Mammary epithelial cell (primary cell): ENCODE data around the gene TAS2R60.

ENCODE experiments used
- EZH2 ChIP-seq: IDR thresholded peaks from 2 replicates; pipeline ENCODE4 v1.6.1; 2012; ENCODE audit warnings: low read length, inconsistent platforms, borderline replicate concordance
- TF ChIP-seq, protein P1 (sequence below), 2 donors: IDR thresholded peaks in 1 of 2; conservative IDR thresholded peaks in 1 of 2; 2 replicates each; pipeline ENCODE4 v1.5.1; 2011 to 2012; ENCODE audit warnings: inconsistent platforms in 2 of 2, low read length in 2 of 2, mild to moderate bottlenecking in 2 of 2, control low read depth in 1 of 2, low read depth in 1 of 2; ENCODE audit not compliant: insufficient read depth in 1 of 2; ENCODE audit errors: extremely low read depth in 1 of 2

DNA sequence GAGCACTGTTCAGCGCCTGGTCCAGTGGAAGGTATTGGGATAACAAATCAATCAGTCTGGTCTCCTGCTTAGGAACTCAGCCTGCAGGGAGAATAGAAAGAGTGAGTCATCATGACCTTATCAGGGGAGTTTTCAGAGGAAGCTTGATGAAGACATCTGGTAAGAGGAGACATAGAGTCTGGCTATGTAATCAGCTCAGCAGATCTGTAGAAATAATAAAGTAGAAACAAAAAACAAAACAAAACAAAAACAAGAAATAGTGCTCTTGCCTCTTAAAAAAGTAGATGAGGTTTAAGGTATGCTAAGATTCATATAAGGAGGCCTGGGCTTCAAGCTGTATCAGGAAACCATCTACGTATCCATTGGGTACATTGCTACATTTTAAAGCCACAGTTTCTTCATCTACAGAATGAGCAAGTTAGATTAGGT lies 48.8 kb downstream of the TAS2R60 start:
- TF ChIP-seq, protein P1, sequence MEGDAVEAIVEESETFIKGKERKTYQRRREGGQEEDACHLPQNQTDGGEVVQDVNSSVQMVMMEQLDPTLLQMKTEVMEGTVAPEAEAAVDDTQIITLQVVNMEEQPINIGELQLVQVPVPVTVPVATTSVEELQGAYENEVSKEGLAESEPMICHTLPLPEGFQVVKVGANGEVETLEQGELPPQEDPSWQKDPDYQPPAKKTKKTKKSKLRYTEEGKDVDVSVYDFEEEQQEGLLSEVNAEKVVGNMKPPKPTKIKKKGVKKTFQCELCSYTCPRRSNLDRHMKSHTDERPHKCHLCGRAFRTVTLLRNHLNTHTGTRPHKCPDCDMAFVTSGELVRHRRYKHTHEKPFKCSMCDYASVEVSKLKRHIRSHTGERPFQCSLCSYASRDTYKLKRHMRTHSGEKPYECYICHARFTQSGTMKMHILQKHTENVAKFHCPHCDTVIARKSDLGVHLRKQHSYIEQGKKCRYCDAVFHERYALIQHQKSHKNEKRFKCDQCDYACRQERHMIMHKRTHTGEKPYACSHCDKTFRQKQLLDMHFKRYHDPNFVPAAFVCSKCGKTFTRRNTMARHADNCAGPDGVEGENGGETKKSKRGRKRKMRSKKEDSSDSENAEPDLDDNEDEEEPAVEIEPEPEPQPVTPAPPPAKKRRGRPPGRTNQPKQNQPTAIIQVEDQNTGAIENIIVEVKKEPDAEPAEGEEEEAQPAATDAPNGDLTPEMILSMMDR (conservative IDR thresholded peaks at IDR 0.05 in 1 of 2, IDR thresholded peaks at IDR 0.05 in 1 of 2; ENCODE audit: extremely low read depth in 1 of 2, insufficient read depth in 1 of 2, low read depth in 1 of 2, low read length in 2 of 2) = no peak
- no peak for TF ChIP-seq EZH2
